B cell (primary cell): ENCODE results near the gene THUMPD2.

ENCODE experiments used
- CTCF ChIP-seq: fragments of 200-600 bp; IDR thresholded peaks from one replicate; pipeline ENCODE4 v1.8.0; 2022; ENCODE audit warnings: antibody characterized with exemption, mild to moderate bottlenecking
- EZH2 ChIP-seq: IDR thresholded peaks from 2 replicates; pipeline ENCODE4 v1.6.1; 2012; ENCODE audit warnings: borderline replicate concordance, low read depth, mild to moderate bottlenecking, moderate library complexity, low read length; ENCODE audit not compliant: insufficient read depth, poor library complexity, severe bottlenecking

GRCh38 chr2:39688181-39688580 lies 90.9 kb downstream of the THUMPD2 start:
- TF ChIP-seq CTCF, result no peak
- TF ChIP-seq EZH2, result no peak
